Superior temporal gyrus (tissue), 1 donor: ENCODE data around the gene RAPGEF5.
A peak's percentile ranks its signal among the peaks of the same experiment; 100 is the strongest.
"Not testable (repeated sequence)": the region's sequence is repeated elsewhere in the genome, so short reads cannot be mapped to it uniquely, and the experiment has no call there.

Experiments
- DNase-seq: peaks from one replicate; pipeline ENCODE4 v3.0.0-alpha.2; 2016; ENCODE audit errors: extremely low spot score

RAPGEF5 gene

GRCh38 chr7:22125436-22125835 lies 231.5 kb downstream of the RAPGEF5 start:
- DNase-seq: no peak

DNA sequence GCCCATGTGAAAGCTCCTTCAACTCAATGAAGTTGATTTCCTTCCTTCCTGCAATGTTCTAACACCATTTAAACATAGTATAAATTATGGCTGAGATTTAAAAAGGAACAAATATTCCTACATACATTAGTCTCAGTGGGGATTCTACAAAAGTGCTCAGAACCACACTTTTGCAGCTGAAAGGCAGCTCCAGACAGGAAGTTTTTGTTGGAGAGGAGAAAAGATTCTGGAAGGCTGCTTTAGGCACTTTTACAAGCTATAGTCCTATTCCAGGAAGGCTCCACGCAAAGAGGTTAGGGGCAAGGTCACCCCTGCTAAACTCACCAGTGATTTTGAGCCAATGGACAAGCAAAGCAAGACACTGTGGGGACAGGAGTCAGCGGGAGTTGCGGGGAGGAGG lies 232.0 kb downstream of the RAPGEF5 start:
- DNase-seq: no peak

GRCh38 chr7:22123139-22123538 lies 233.8 kb downstream of the RAPGEF5 start:
- DNase-seq: no peak

DNA sequence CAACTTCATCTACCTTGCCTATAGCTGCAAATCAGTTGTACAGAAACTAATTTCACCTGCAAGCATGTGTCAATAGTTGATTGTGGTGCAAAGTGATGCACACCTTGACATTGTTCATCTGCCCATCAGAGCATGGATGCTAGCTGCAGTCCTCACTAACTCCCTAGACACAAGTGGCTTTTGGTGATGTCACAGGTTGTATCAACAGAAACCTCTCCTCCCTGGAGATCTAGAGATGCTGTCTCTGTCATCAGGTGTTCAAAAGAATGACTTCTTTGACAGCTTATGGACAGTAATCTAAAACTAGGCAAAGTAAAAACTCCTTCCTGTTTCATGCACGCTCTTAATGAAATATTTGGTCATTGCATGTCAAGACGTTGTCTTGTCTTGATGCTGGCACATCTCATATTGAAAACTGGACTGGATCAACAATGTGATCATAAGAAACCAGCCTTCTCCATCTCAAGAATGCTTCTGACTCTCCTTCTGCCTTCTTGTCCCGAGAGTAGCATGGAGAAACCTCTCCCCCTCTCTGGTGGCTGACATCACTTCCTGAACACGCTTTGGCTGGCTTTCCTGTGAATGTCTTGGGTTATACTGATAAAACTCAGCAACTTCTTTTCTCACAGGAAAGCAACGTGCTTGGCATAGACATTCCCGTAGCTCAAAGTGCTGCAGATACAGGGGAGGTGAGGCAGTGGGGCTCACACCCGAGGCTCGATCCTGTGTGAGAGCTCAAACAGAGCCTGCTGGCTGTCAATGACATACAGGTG lies 235.1 kb downstream of the RAPGEF5 start:
- no peak for DNase-seq

- no peak for DNase-seq
Observed at GRCh38 chr7:22120391-22121053, 236.4 kb downstream of the RAPGEF5 start.

GRCh38 chr7:22117222-22117621 lies 239.7 kb downstream of the RAPGEF5 start:
- peak; percentile 15 for DNase-seq

DNA sequence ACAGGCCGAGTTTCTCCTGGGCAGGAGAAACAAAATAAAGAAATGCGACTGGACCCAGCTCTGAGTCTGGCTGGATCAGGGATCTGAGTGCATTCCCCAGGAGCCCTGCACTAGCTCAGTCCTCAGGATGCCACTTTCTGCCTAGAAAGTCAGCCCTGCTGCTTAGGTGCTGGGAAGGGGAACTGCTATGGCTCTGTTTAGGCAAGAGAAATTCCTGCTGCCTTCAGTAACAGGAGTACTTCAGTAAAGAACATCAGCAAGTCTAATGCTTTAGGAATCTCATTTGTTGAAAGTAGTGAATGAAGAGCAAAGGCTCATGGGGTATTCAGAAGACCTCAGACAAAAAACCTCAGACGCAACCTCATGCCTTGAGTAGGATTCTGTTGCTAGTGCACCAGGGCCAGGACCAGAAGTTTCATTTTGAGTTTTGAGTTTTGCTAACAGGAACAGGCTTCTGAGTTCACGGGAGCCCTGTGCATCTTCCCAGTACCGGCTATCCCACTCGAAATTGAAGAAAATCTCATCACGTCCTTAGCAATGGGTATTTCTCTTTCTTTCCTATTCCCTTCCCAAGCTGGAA lies 240.4 kb downstream of the RAPGEF5 start:
- DNase-seq: peak; percentile 35

DNA sequence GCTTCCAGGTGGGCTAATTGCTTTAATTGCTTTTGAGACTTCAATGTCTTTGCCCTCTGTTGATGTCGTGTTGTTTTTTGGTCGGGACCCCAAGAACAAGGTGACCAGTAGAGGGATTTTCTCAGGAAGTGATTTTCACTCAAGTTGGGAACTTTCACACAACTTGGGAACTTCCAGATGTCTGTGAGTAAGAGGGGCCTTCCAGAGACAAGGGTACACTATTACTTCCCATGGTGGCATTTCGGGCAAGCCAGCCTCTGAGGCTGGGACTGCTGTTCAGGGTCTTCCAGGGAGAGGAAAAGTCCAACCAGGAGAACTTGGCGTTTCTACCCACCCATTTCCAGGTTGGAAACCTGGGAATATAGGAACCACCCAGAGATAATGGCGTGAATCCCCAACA lies 241.3 kb downstream of the RAPGEF5 start:
- peak; percentile 7 for DNase-seq

DNA sequence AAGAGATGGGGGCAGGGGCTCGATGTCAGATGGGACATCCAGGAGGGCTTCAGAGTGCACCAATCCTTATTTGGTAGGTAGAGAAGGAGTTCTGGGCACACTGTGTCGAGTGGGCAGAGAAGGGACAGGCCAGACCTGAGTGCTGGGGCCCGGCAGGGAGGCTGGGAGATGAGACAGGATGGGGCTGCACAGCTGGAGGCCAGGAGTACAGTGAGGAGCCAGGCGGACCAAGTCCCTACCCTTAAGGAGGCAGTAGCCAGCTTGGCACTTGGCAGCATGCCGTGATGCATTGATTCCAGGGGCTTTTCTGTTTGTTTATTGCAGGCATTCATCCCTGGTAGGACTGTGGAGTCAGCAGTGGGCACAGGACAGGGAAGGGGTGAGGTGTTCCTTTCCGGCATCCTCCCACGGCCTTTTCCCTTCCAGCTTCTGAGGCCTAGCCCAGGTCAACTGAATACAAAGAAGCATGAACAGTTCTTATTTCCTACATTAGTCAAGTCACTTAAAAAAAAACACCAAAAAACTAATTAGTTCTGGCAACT lies 242.4 kb downstream of the RAPGEF5 start:
- DNase-seq: peak; percentile 20

- peak; percentile 66 for DNase-seq
Observed at GRCh38 chr7:22113041-22113440, 243.9 kb downstream of the RAPGEF5 start.

GRCh38 chr7:22111661-22112060 lies 245.3 kb downstream of the RAPGEF5 start:
- no peak for DNase-seq

DNA sequence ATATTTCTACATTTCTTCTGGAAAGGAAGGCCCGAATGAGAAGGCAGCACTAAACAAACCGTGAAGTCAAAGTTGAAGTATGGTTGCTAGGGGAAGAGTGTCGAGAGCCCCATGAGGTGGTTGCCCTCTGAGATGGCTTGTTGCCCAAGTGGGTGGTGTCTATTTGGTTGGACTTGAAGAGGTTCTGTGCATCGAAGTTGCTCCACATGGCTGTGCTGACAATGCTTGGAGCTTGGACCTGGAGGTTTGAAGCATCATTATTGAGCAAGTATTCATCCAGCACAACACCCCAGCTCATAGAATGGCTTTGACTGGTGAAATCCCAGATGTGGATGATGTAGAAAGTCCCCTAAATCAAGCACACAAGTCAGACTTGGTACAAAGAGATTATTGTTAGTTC lies 246.1 kb downstream of the RAPGEF5 start:
- DNase-seq: peak; percentile 85

- DNase-seq: peak; percentile 99
Observed at GRCh38 chr7:22110227-22110839, 246.6 kb downstream of the RAPGEF5 start.

DNA sequence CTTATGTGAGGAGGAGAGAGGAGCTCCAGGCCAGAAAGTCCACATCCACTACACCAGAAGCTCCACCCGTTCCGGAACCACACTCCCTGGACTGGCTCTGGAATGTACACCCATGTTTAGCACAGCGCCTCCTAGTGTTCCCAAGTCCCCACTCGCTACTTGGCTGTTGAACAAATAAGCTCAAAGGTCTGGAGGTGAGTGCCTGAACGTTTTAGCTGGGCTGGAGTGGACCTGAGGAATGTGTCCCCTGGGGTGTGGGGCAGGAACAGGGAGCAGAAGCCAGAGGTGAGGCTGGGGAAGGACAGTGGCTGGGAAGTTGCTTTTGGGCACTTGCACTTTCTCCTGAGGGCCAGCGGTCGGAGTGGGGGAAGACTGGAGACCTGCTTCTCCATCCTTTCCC lies 247.2 kb downstream of the RAPGEF5 start:
- DNase-seq: peak; percentile 84

GRCh38 chr7:22108151-22108845 lies 248.7 kb downstream of the RAPGEF5 start:
- DNase-seq: peak; percentile 96

- no peak for DNase-seq
Observed at GRCh38 chr7:22105550-22105949, 251.4 kb downstream of the RAPGEF5 start.

GRCh38 chr7:22094413-22095342 lies 262.3 kb downstream of the RAPGEF5 start:
- no peak for DNase-seq

GRCh38 chr7:22093936-22094335 lies 263.0 kb downstream of the RAPGEF5 start:
- no peak for DNase-seq

- no peak for DNase-seq
Observed at GRCh38 chr7:22093001-22093400, 264.0 kb downstream of the RAPGEF5 start.

GRCh38 chr7:22090958-22091525 lies 265.9 kb downstream of the RAPGEF5 start:
- DNase-seq: not testable (repeated sequence)
